Left lung (tissue), 10 donors: ENCODE data around the gene RFWD3. TPM values are rescaled to one million over a fixed set of nuclear protein-coding genes. Genes with fewer than 3 reads are reported as not detected.

Experiments used
- ATAC-seq: fragments of 200-7000 bp; cut with Tn5 transposase; one replicate; pipeline ENCODE4 v1.9.1; 2020; ENCODE audit warnings: moderate library complexity
- DNase-seq, 4 donors: peaks; one replicate each; pipeline ENCODE4 v3.0.0-alpha.2; 2013 to 2020
- H3K27ac ChIP-seq, 2 donors: fragments of 200-600 bp; sonication (generic) in 1 of 2; one replicate each; pipeline versions ENCODE4 v1.5.0 to v1.8.0; 2020 to 2021
- H3K27me3 ChIP-seq, 2 donors: fragments of 200-600 bp; sonication (generic) in 1 of 2; one replicate each; pipeline versions ENCODE4 v1.5.0 to v1.8.0; 2020 to 2021
- H3K36me3 ChIP-seq, 2 donors: fragments of 200-600 bp; sonication (generic) in 1 of 2; one replicate each; pipeline versions ENCODE4 v1.5.0 to v1.8.0; 2020 to 2021
- H3K4me1 ChIP-seq, 2 donors: fragments of 200-600 bp; one replicate each; pipeline ENCODE4 v1.8.0; 2021
- H3K4me3 ChIP-seq, 2 donors: fragments of 200-600 bp; sonication (generic) in 1 of 2; one replicate each; pipeline versions ENCODE4 v1.5.0 to v1.8.0; 2020 to 2021; ENCODE audit warnings: mild to moderate bottlenecking in 1 of 2
- H3K9me3 ChIP-seq, 2 donors: fragments of 200-600 bp; sonication (generic) in 1 of 2; one replicate each; pipeline versions ENCODE4 v1.5.0 to v1.8.0; 2020 to 2021
- CTCF ChIP-seq, 2 donors: fragments of 200-600 bp; sonication (generic) in 1 of 2; IDR thresholded peaks; one replicate each; pipeline versions ENCODE4 v1.5.0 to v1.8.0; 2021; ENCODE audit warnings: antibody characterized with exemption in 2 of 2
- intact Hi-C, 2 donors: fragments of 100-400 bp; cut with DNase I; formaldehyde crosslinking; loops; one replicate each; pipeline versions ENCODE4 v1.11.2 to v1.14.2; 2022
- polyA plus RNA-seq, 6 donors: library from polyadenylated mRNA; unstranded; fragments of 120-200 nt; gene quantifications; one replicate each; pipeline ENCODE4 v1.2.1, GENCODE V29; 2013; ENCODE audit not compliant: insufficient read length in 6 of 6
- total RNA-seq, 2 donors: library from RNA; stranded (reverse); fragmentation: NEBNext Ultra II Directional; extraction: Animal tissue kit (Norgen Biotek cat#: 25700); gene quantifications; one replicate each; pipeline ENCODE4 v1.2.1, GENCODE V29; 2021
- donor health status: DM: no; HTN: yes; CAD: no.
- donor health status: DM: no; HTN: no; CAD: no.

The RFWD3 gene
- total and polyA plus RNA-seq, 8 donors = 20.7 to 27.7 (median 24.2) TPM

- no peak overlapping the region for H3K4me3 ChIP-seq
- H3K9me3 ChIP-seq = no peaks in the 10 kb centered on the region
- H3K27me3 ChIP-seq = no peaks in the 10 kb centered on the region
- intact Hi-C loops = no loop called here
- ATAC-seq = no peak
- no peak for TF ChIP-seq CTCF (IDR thresholded peaks at IDR 0.05)
- H3K36me3 ChIP-seq = peaks cover 0 to 83% of the 10 kb centered on the region in 2 donors
- H3K27ac ChIP-seq = no peak overlapping the region
- H3K4me1 ChIP-seq = no peaks in the 10 kb centered on the region
- no peak for DNase-seq
Observed at GRCh38 chr16:74649839-74650504, 16.7 kb downstream of the RFWD3 start.

- no peak for DNase-seq
- Histone ChIP-seq H3K27ac (no peak overlapping the region), H3K4me3 (no peak overlapping the region), H3K27me3 (no peaks in the 10 kb centered on the region), H3K9me3 (no peaks in the 10 kb centered on the region), H3K4me1 (no peaks in the 10 kb centered on the region), H3K36me3 (peaks cover 0 to 100% of the 10 kb centered on the region in 2 donors)
- intact Hi-C loops = no loop called here
- no peak for ATAC-seq
- TF ChIP-seq CTCF (IDR thresholded peaks at IDR 0.05) = no peak
Observed at GRCh38 chr16:74641969-74642368, 24.7 kb downstream of the RFWD3 start.

GRCh38 chr16:74637742-74638453 is 28.8 kb downstream of the RFWD3 start:
- Histone ChIP-seq H3K27me3 (no peaks in the 10 kb centered on the region), H3K27ac (no peak overlapping the region), H3K9me3 (no peaks in the 10 kb centered on the region), H3K36me3 (peaks cover 0 to 100% of the 10 kb centered on the region in 2 donors), H3K4me3 (no peak overlapping the region), H3K4me1 (no peaks in the 10 kb centered on the region)
- intact Hi-C loops = no loop called here
- ATAC-seq (no peak), DNase-seq (no peak)
- TF ChIP-seq CTCF (IDR thresholded peaks at IDR 0.05) = no peak

GRCh38 chr16:74635303-74635702 is 31.4 kb downstream of the RFWD3 start:
- ATAC-seq (no peak), DNase-seq (no peak)
- Histone ChIP-seq H3K36me3 (peaks cover 0 to 100% of the 10 kb centered on the region in 2 donors), H3K9me3 (no peaks in the 10 kb centered on the region), H3K4me3 (no peak overlapping the region), H3K27me3 (no peaks in the 10 kb centered on the region), H3K4me1 (no peaks in the 10 kb centered on the region), H3K27ac (no peak overlapping the region)
- intact Hi-C loops = no loop called here
- TF ChIP-seq CTCF (IDR thresholded peaks at IDR 0.05) = no peak

- H3K27me3 ChIP-seq = no peaks in the 10 kb centered on the region
- DNase-seq (no peak), ATAC-seq (no peak)
- intact Hi-C loops = no loop called here
- H3K27ac ChIP-seq = no peak overlapping the region
- no peak for TF ChIP-seq CTCF (IDR thresholded peaks at IDR 0.05)
- no peak overlapping the region for H3K4me3 ChIP-seq
- H3K9me3 ChIP-seq = no peaks in the 10 kb centered on the region
- H3K36me3 ChIP-seq = peaks cover 0 to 100% of the 10 kb centered on the region in 2 donors
- H3K4me1 ChIP-seq = no peaks in the 10 kb centered on the region
Observed at GRCh38 chr16:74633686-74634085, 33.0 kb downstream of the RFWD3 start.
